SK-N-SH treated with all-trans-retinoic acid at 6 μM for 48 hours (cell line): ENCODE data around the gene MAP7D2.

Experiments
- ATAC-seq: fragments of 200-7000 bp; cut with Tn5 transposase; 3 replicates; pipeline ENCODE4 v1.9.1; 2020; ENCODE audit warnings: mild to moderate bottlenecking, moderate library complexity
- ARNTL ChIP-seq: fragments of 450-650 bp; formaldehyde crosslinking; IDR thresholded peaks from 2 replicates; pipeline ENCODE4 v1.5.0; 2020; ENCODE audit warnings: low read depth, mild to moderate bottlenecking, moderate library complexity, borderline replicate concordance
- BACH2 ChIP-seq: fragments of 250-450 bp; sonication (Bioruptor Pico); IDR thresholded peaks from 2 replicates; pipeline ENCODE4 v1.9.0; 2021; ENCODE audit warnings: mild to moderate bottlenecking, borderline replicate concordance
- CREB5 ChIP-seq: fragments of 250-450 bp; sonication (Bioruptor Pico); IDR thresholded peaks from 2 replicates; pipeline ENCODE4 v1.5.1; 2020; ENCODE audit warnings: low read depth, mild to moderate bottlenecking, moderate library complexity
- CSDC2 ChIP-seq: fragments of 250-450 bp; sonication (Bioruptor Pico); IDR thresholded peaks from 2 replicates; pipeline ENCODE4 v1.5.0; 2020; ENCODE audit warnings: mild to moderate bottlenecking, moderate library complexity
- CSRNP3 ChIP-seq: fragments of 250-450 bp; sonication (Bioruptor Pico); IDR thresholded peaks from 2 replicates; pipeline ENCODE4 v1.5.1; 2021; ENCODE audit warnings: mild to moderate bottlenecking, moderate library complexity
- ESRRG ChIP-seq: fragments of 250-450 bp; sonication (Bioruptor Pico); IDR thresholded peaks from 2 replicates; pipeline ENCODE4 v1.6.1; 2021; ENCODE audit warnings: mild to moderate bottlenecking
- GLIS3 ChIP-seq: fragments of 250-450 bp; sonication (Bioruptor Pico); IDR thresholded peaks from 2 replicates; pipeline ENCODE4 v1.5.0; 2020; ENCODE audit warnings: mild to moderate bottlenecking, moderate library complexity
- ISL1 ChIP-seq: fragments of 250-450 bp; sonication (Bioruptor Pico); IDR thresholded peaks from 2 replicates; pipeline ENCODE4 v2.1.2; 2022; ENCODE audit warnings: mild to moderate bottlenecking, moderate library complexity
- OSR1 ChIP-seq: fragments of 250-450 bp; sonication (Bioruptor Pico); IDR thresholded peaks from 2 replicates; pipeline ENCODE4 v1.8.0; 2022; ENCODE audit warnings: moderate library complexity, mild to moderate bottlenecking, inconsistent platforms
- PATZ1 ChIP-seq: fragments of 250-450 bp; sonication (Bioruptor Pico); IDR thresholded peaks from 2 replicates; pipeline ENCODE4 v1.8.0; 2020; ENCODE audit warnings: mild to moderate bottlenecking, moderate library complexity, borderline replicate concordance
- PPARA ChIP-seq: fragments of 250-450 bp; sonication (Bioruptor Pico); IDR thresholded peaks from 2 replicates; pipeline ENCODE4 v1.5.0; 2020; ENCODE audit warnings: mild to moderate bottlenecking, borderline replicate concordance
- RARB ChIP-seq: fragments of 250-450 bp; sonication (Bioruptor Pico); IDR thresholded peaks from 2 replicates; pipeline ENCODE4 v1.8.0; 2021; ENCODE audit warnings: mild to moderate bottlenecking, moderate library complexity
- SNAI2 ChIP-seq: fragments of 250-450 bp; sonication (Bioruptor Pico); IDR thresholded peaks from 2 replicates; pipeline ENCODE4 v1.5.0; 2020; ENCODE audit warnings: mild to moderate bottlenecking, moderate library complexity
- TCF4 ChIP-seq: fragments of 250-450 bp; sonication (Bioruptor Pico); IDR thresholded peaks from 2 replicates; pipeline ENCODE4 v1.8.0; 2021; ENCODE audit warnings: mild to moderate bottlenecking, moderate library complexity, borderline replicate concordance
- TOX ChIP-seq: fragments of 250-450 bp; sonication (Bioruptor Pico); IDR thresholded peaks from 2 replicates; pipeline ENCODE4 v1.8.0; 2021; ENCODE audit warnings: mild to moderate bottlenecking, moderate library complexity, borderline replicate concordance
- ZC3H10 ChIP-seq: fragments of 250-450 bp; sonication (Bioruptor Pico); IDR thresholded peaks from 2 replicates; pipeline ENCODE4 v1.5.1; 2021; ENCODE audit warnings: mild to moderate bottlenecking, moderate library complexity
- ZFP30 ChIP-seq: fragments of 450-650 bp; formaldehyde crosslinking; IDR thresholded peaks from 2 replicates; pipeline ENCODE4 v1.5.0; 2022; ENCODE audit warnings: mild to moderate bottlenecking, moderate library complexity
- ZNF70 ChIP-seq: fragments of 450-650 bp; formaldehyde crosslinking; IDR thresholded peaks from 2 replicates; pipeline ENCODE4 v1.5.0; 2020; ENCODE audit warnings: mild to moderate bottlenecking, moderate library complexity
- ZNF8 ChIP-seq: fragments of 450-650 bp; formaldehyde crosslinking; IDR thresholded peaks from 2 replicates; pipeline ENCODE4 v1.5.0; 2020; ENCODE audit warnings: mild to moderate bottlenecking, moderate library complexity
- TF ChIP-seq, protein P1 (sequence below): fragments of 250-450 bp; sonication (Bioruptor Pico); IDR thresholded peaks from 2 replicates; pipeline ENCODE4 v1.8.0; 2021; ENCODE audit warnings: low read depth, mild to moderate bottlenecking, moderate library complexity, borderline replicate concordance

The MAP7D2 gene

GRCh38 chrX:19966056-19966455 lies 150.7 kb downstream of the MAP7D2 start:
- TF ChIP-seq PPARA (CRISPR knock-in tag) (no peak), SNAI2 (CRISPR knock-in tag) (no peak), CSRNP3 (no peak), PATZ1 (no peak), OSR1 (no peak), ZFP30 (CRISPR knock-in tag) (no peak), CSDC2 (CRISPR knock-in tag) (no peak), ISL1 (CRISPR knock-in tag) (no peak), GLIS3 (CRISPR knock-in tag) (no peak), ZC3H10 (CRISPR knock-in tag) (no peak), ESRRG (no peak)
- ATAC-seq = no peak

GRCh38 chrX:19964017-19964710 lies 152.5 kb downstream of the MAP7D2 start:
- ATAC-seq = no peak
- TF ChIP-seq PPARA (CRISPR knock-in tag) = no peak
- TF ChIP-seq TCF4 (CRISPR knock-in tag) = no peak
- no peak for TF ChIP-seq ISL1 (CRISPR knock-in tag)
- TF ChIP-seq GLIS3 (CRISPR knock-in tag) = no peak
- TF ChIP-seq CSDC2 (CRISPR knock-in tag) = no peak
- no peak for TF ChIP-seq ARNTL (CRISPR knock-in tag)

- no peak for TF ChIP-seq RARB (CRISPR knock-in tag)
- TF ChIP-seq OSR1 = no peak
- TF ChIP-seq ZNF8 (CRISPR knock-in tag) = no peak
- TF ChIP-seq PPARA (CRISPR knock-in tag) = no peak
- TF ChIP-seq TOX = no peak
- TF ChIP-seq GLIS3 (CRISPR knock-in tag) = no peak
- no peak for TF ChIP-seq CSDC2 (CRISPR knock-in tag)
- TF ChIP-seq PATZ1 = no peak
- TF ChIP-seq BACH2 (CRISPR knock-in tag) = no peak
- no peak for TF ChIP-seq ZNF70
- TF ChIP-seq, protein P1, sequence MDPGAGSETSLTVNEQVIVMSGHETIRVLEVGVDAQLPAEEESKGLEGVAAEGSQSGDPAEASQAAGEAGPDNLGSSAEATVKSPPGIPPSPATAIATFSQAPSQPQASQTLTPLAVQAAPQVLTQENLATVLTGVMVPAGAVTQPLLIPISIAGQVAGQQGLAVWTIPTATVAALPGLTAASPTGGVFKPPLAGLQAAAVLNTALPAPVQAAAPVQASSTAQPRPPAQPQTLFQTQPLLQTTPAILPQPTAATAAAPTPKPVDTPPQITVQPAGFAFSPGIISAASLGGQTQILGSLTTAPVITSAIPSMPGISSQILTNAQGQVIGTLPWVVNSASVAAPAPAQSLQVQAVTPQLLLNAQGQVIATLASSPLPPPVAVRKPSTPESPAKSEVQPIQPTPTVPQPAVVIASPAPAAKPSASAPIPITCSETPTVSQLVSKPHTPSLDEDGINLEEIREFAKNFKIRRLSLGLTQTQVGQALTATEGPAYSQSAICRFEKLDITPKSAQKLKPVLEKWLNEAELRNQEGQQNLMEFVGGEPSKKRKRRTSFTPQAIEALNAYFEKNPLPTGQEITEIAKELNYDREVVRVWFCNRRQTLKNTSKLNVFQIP = no peak
- no peak for TF ChIP-seq ZC3H10 (CRISPR knock-in tag)
- TF ChIP-seq ESRRG = no peak
- TF ChIP-seq CREB5 (CRISPR knock-in tag) = no peak
- TF ChIP-seq TCF4 (CRISPR knock-in tag) = no peak
- ATAC-seq = no peak
These were observed 155.8 kb downstream of the MAP7D2 start for GRCh38 chrX:19960913-19961312.
